NCI-H2227 (cell line): ENCODE data around the gene CORIN.

Source experiments
- DNase-seq: peaks from one replicate; lab custom pipeline; 2025; ENCODE audit not compliant: unreplicated experiment; lab: John Stamatoyannopoulos, UW

The CORIN gene

GRCh38 chr4:47837908-47838294 lies at the start of gene CORIN:
Gene CORIN (minus strand): TSS chr4:47838067. CDS start chr4:47837949, 118 bp downstream.
- DNase-seq: no peak

- DNase-seq: no peak
These were observed 44.4 kb upstream of the CORIN start for GRCh38 chr4:47882228-47882627.

GRCh38 chr4:47879458-47879857 lies 41.6 kb upstream of the CORIN start:
- DNase-seq: no peak

- DNase-seq: no peak
These were observed 39.1 kb upstream of the CORIN start for GRCh38 chr4:47876784-47877546.

GRCh38 chr4:47876310-47876709 lies 38.4 kb upstream of the CORIN start:
- DNase-seq: no peak

- no peak for DNase-seq
These were observed 36.1 kb upstream of the CORIN start for GRCh38 chr4:47873877-47874541.

- DNase-seq: no peak
These were observed 25.6 kb upstream of the CORIN start for GRCh38 chr4:47863486-47863885.

- no peak for DNase-seq
These were observed 24.4 kb upstream of the CORIN start for GRCh38 chr4:47862297-47862696.

GRCh38 chr4:47860305-47860704 lies 22.4 kb upstream of the CORIN start:
- no peak for DNase-seq

- DNase-seq: no peak
These were observed 20.1 kb upstream of the CORIN start for GRCh38 chr4:47858006-47858405.

GRCh38 chr4:47856713-47857112 lies 18.8 kb upstream of the CORIN start:
- DNase-seq: no peak

GRCh38 chr4:47855350-47855749 lies 17.5 kb upstream of the CORIN start:
- no peak for DNase-seq

- no peak for DNase-seq
These were observed 14.3 kb upstream of the CORIN start for GRCh38 chr4:47852136-47852535.

- DNase-seq: no peak
These were observed 11.6 kb upstream of the CORIN start for GRCh38 chr4:47849466-47849865.

- DNase-seq: no peak
These were observed 10.2 kb upstream of the CORIN start for GRCh38 chr4:47848041-47848440.

- DNase-seq: no peak
These were observed 5.1 kb upstream of the CORIN start for GRCh38 chr4:47842985-47843384.

GRCh38 chr4:47840291-47840690 lies 2.4 kb upstream of the CORIN start:
- no peak for DNase-seq

- no peak for DNase-seq
These were observed 1.4 kb upstream of the CORIN start for GRCh38 chr4:47839259-47839658.

- no peak for DNase-seq
These were observed 578 bp upstream of the CORIN start for GRCh38 chr4:47838445-47838844.

GRCh38 chr4:47837094-47837907 lies 566 bp downstream of the CORIN start:
- DNase-seq: peak; percentile 45

- peak; percentile 71 for DNase-seq
These were observed 1.2 kb downstream of the CORIN start for GRCh38 chr4:47836641-47837093.

GRCh38 chr4:47835494-47835893 lies 2.4 kb downstream of the CORIN start:
- no peak for DNase-seq
